B cell (primary cell): Measurements from ENCODE around the gene KIF26B. TPM values are rescaled to one million over a fixed set of nuclear protein-coding genes. Genes with fewer than 3 reads are reported as not detected.

ENCODE experiments used
- ATAC-seq: fragments of 200-7000 bp; cut with Tn5 transposase; one replicate; pipeline ENCODE4 v1.10.0; 2021; ENCODE audit warnings: low read depth, mild to moderate bottlenecking, moderate number of reproducible peaks, moderate library complexity
- CTCF ChIA-PET: fragments of 350-600 bp; sonication (Branson Sonifier 250); formaldehyde crosslinking; loops from one replicate; lab custom pipeline; 2021; ENCODE audit warnings: antibody characterized with exemption, inconsistent platforms; lab: Charles Lee
- POLR2A ChIA-PET: fragments of 350-600 bp; sonication (Branson Sonifier 250); formaldehyde crosslinking; loops from one replicate; lab custom pipeline; 2021; ENCODE audit warnings: antibody characterized with exemption; lab: Charles Lee
- DNase-seq: peaks from one replicate; pipeline ENCODE4 v3.0.0; 2013
- H2AFZ ChIP-seq: 2 replicates; pipeline ENCODE4 v1.6.1; 2012; ENCODE audit warnings: mild to moderate bottlenecking, low read depth, low read length; ENCODE audit not compliant: insufficient read depth, poor library complexity, severe bottlenecking
- H3K27ac ChIP-seq, 2 donors: 1 replicate in 1 of 2; 2 replicates in 1 of 2; pipeline ENCODE4 v1.5.1; 2012 to 2013; ENCODE audit warnings: low read length in 2 of 2, mild to moderate bottlenecking in 2 of 2, moderate library complexity in 1 of 2
- H3K27me3 ChIP-seq, 4 experiments: fragments of 200-600 bp in 1 of 4; sonication (generic) in 1 of 4; replicated peaks in 1 of 4; 1 replicate in 2 of 4; 2 replicates in 2 of 4; pipeline versions ENCODE4 v1.6.1 to v1.7.0; 2013 to 2016; ENCODE audit warnings: low read length in 3 of 4, mild to moderate bottlenecking in 2 of 4, mixed read lengths in 1 of 4, moderate library complexity in 1 of 4; ENCODE audit not compliant: insufficient read depth in 4 of 4, control insufficient read depth in 3 of 4; ENCODE audit errors: control extremely low read depth in 1 of 4
- H3K36me3 ChIP-seq, 2 experiments: replicated peaks in 1 of 2; 1 replicate in 1 of 2; 2 replicates in 1 of 2; pipeline versions ENCODE4 v1.6.1 to v1.7.1; 2013; ENCODE audit warnings: low read length in 1 of 2; ENCODE audit not compliant: insufficient read depth in 2 of 2, control insufficient read depth in 1 of 2; ENCODE audit errors: control extremely low read depth in 1 of 2, extremely low read depth in 1 of 2
- H3K4me1 ChIP-seq, 2 donors: fragments of 200-600 bp in 1 of 2; sonication (generic) in 1 of 2; 1 replicate in 1 of 2; 2 replicates in 1 of 2; pipeline versions ENCODE4 v1.5.1 to v1.6.1; 2013 to 2017; ENCODE audit warnings: low read length in 2 of 2; ENCODE audit not compliant: control insufficient read depth in 2 of 2, insufficient read depth in 2 of 2
- H3K4me2 ChIP-seq: replicated peaks from 2 replicates; pipeline ENCODE3; 2012; ENCODE audit warnings: mild to moderate bottlenecking, low read depth, low read length; ENCODE audit not compliant: poor library complexity, severe bottlenecking
- H3K4me3 ChIP-seq, 5 experiments: fragments of 200-600 bp in 1 of 5; sonication (generic) in 1 of 5; 1 replicate in 3 of 5; 2 replicates in 2 of 5; pipeline versions ENCODE4 v1.5.1 to v1.7.0; 2011 to 2016; ENCODE audit warnings: low read length in 4 of 5, mild to moderate bottlenecking in 4 of 5, low read depth in 2 of 5, control low read depth in 1 of 5, moderate library complexity in 1 of 5; ENCODE audit not compliant: insufficient read depth in 1 of 5; ENCODE audit errors: control extremely low read depth in 1 of 5, extremely low read depth in 1 of 5
- H3K79me2 ChIP-seq: fragments of 200-600 bp; sonication (generic); one replicate; pipeline ENCODE4 v1.6.0; 2016; ENCODE audit warnings: low read length; ENCODE audit not compliant: control insufficient read depth, insufficient read depth
- H3K9ac ChIP-seq: fragments of 200-600 bp; sonication (generic); 2 replicates; pipeline ENCODE4 v1.6.1; 2017; ENCODE audit warnings: mild to moderate bottlenecking, low read length, moderate library complexity
- H3K9me3 ChIP-seq, 3 donors: one replicate each; pipeline versions ENCODE4 v1.6.1 to v1.7.1; 2013; ENCODE audit warnings: low read length in 2 of 3; ENCODE audit not compliant: control insufficient read depth in 2 of 3, insufficient read depth in 1 of 3; ENCODE audit errors: control extremely low read depth in 1 of 3
- H4K20me1 ChIP-seq: 2 replicates; pipeline ENCODE4 v1.6.0; 2012; ENCODE audit warnings: mild to moderate bottlenecking, low read length; ENCODE audit not compliant: insufficient read depth, control insufficient read depth, poor library complexity, severe bottlenecking
- H3K27ac Mint-ChIP-seq: one replicate; pipeline ENCODE4 v1.8.0; 2021; ENCODE audit warnings: mixed read lengths
- H3K27me3 Mint-ChIP-seq: one replicate; pipeline ENCODE4 v1.8.0; 2021; ENCODE audit warnings: mixed read lengths
- H3K4me1 Mint-ChIP-seq: one replicate; pipeline ENCODE4 v1.8.0; 2021; ENCODE audit warnings: mixed read lengths
- H3K4me3 Mint-ChIP-seq: one replicate; pipeline ENCODE4 v1.8.0; 2021; ENCODE audit warnings: mixed read lengths
- H3K9me3 Mint-ChIP-seq: one replicate; pipeline ENCODE4 v1.8.0; 2022; ENCODE audit warnings: mixed read lengths; ENCODE audit not compliant: insufficient read depth
- EZH2 ChIP-seq: IDR thresholded peaks from 2 replicates; pipeline ENCODE4 v1.6.1; 2012; ENCODE audit warnings: borderline replicate concordance, low read depth, mild to moderate bottlenecking, moderate library complexity, low read length; ENCODE audit not compliant: insufficient read depth, poor library complexity, severe bottlenecking
- WGBS: methylation state at CpG from one replicate; pipeline ENCODE4 v1.1.5; 2013; ENCODE audit warnings: missing lambda C conversion rate; ENCODE audit not compliant: insufficient coverage; 5-methylcytosine and 5-hydroxymethylcytosine counted together
- intact Hi-C: fragments of 100-400 bp; cut with micrococcal nuclease; formaldehyde crosslinking; loops from one replicate; pipeline ENCODE4 v1.10.0; 2022
- polyA plus RNA-seq: library from polyadenylated mRNA; depleted of rRNA; stranded (reverse); fragments of >200 nt; gene quantifications from 2 replicates; pipeline ENCODE4 v1.2.3, GENCODE V29; 2012
- total RNA-seq, 2 donors: library from RNA; stranded (reverse); fragments of 120-200 nt in 1 of 2; gene quantifications; 1 replicate in 1 of 2; 2 replicates in 1 of 2; pipeline versions ENCODE4 v1.2.3 to v1.2.4, GENCODE V29; 2013 to 2022
- TF ChIP-seq, protein P1 (sequence below): fragments of 200-600 bp; IDR thresholded peaks from one replicate; pipeline ENCODE4 v1.8.0; 2022; ENCODE audit warnings: antibody characterized with exemption, mild to moderate bottlenecking

The KIF26B gene
- total and polyA plus RNA-seq, 2 donors (not counting 1 experiment from before 2014, with no cell fraction given): 0.62 TPM; not detected in 1

DNA sequence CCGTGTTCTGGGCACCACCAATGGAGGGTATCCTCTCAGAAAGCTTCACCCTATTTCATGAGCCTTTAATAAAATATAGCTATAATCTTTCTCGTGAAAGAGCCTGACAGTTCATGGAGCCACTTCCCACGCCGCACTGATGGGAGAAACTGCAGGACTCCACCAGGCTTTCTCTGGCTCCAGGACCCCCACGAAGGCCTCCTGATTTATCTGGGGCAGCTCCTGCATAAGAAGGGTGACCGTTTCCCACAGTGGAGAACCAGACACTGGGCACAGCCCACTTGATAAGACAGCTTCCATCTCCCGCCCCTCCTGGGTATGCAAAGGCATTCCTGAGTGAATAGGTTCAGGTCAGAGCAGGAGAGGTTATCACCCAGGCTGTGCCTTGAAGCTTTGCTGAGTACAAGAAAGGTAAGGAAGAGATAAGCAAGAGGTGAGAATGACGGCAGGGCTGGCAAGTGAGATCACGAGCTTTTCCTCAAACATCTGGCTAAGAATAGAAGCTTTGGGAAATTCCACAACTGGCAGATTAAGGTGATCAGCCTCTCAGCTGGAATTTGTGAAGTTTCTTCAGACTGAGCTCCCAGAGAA is 499.8 kb downstream of the KIF26B start:
- DNase-seq (no peak), ATAC-seq (no peak)
- H3K27me3 Mint-ChIP-seq: peaks cover 3% of the 10 kb centered on the region
- H3K9ac ChIP-seq: no peak overlapping the region
- no peak overlapping the region for H3K4me3 ChIP-seq
- H3K79me2 ChIP-seq: no peaks in the 10 kb centered on the region
- H3K9me3 ChIP-seq: peaks cover 0 to 2% (median 0%) of the 10 kb centered on the region in 3 donors
- no peak overlapping the region for H3K27ac Mint-ChIP-seq
- no peak overlapping the region for H3K4me3 Mint-ChIP-seq
- no peaks in the 10 kb centered on the region for H3K4me1 Mint-ChIP-seq
- H4K20me1 ChIP-seq: no peaks in the 10 kb centered on the region
- no peak overlapping the region for H3K27ac ChIP-seq
- H3K36me3 ChIP-seq: no peaks in the 10 kb centered on the region
- no peaks in the 10 kb centered on the region for H3K9me3 Mint-ChIP-seq
- no peaks in the 10 kb centered on the region for H3K4me1 ChIP-seq
- 96% methylated on average over 8 of the region's 9 CpGs for WGBS
- no peaks in the 10 kb centered on the region for H3K27me3 ChIP-seq
- ChIA-PET CTCF (interaction anchor here (0.5 kb wide), 1 partner anchor 1048 kb away, joined by 5 read pairs; no protein-coding TSS in a partner anchor), POLR2A (no interaction called here)
- no peak for TF ChIP-seq EZH2
- TF ChIP-seq, protein P1, sequence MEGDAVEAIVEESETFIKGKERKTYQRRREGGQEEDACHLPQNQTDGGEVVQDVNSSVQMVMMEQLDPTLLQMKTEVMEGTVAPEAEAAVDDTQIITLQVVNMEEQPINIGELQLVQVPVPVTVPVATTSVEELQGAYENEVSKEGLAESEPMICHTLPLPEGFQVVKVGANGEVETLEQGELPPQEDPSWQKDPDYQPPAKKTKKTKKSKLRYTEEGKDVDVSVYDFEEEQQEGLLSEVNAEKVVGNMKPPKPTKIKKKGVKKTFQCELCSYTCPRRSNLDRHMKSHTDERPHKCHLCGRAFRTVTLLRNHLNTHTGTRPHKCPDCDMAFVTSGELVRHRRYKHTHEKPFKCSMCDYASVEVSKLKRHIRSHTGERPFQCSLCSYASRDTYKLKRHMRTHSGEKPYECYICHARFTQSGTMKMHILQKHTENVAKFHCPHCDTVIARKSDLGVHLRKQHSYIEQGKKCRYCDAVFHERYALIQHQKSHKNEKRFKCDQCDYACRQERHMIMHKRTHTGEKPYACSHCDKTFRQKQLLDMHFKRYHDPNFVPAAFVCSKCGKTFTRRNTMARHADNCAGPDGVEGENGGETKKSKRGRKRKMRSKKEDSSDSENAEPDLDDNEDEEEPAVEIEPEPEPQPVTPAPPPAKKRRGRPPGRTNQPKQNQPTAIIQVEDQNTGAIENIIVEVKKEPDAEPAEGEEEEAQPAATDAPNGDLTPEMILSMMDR: no peak
- H3K4me2 ChIP-seq: no peak overlapping the region
- intact Hi-C loops: no loop called here
- no peak overlapping the region for H2AFZ ChIP-seq

DNA sequence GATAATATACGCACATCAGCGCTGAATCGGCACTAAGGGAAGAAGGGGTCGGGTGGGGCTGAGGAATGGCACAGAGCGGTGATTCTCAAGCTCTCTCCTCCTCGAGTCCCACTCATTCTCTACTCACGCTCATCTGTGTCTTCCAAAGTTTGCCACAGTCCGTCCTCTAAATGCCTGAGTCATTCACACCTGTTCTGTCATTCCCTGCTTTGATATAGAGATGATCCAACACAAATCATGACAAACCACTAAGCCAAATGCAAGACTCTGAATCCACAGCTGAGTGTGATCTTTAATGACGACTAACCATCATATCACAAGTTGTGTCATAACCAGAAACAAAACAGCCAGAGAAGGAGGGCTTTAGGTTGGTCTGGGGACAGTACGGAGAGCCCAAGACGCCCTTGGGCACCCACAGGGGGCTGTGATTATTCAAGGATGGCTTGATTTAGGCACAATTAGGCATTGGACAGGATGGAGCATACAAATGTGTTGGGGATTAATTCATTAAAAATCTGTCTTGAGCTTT is 501.5 kb downstream of the KIF26B start:
- Histone ChIP-seq H2AFZ (no peak overlapping the region), H3K27ac (no peak overlapping the region), H3K4me2 (no peak overlapping the region), H3K27me3 (no peaks in the 10 kb centered on the region), H3K79me2 (no peaks in the 10 kb centered on the region), H3K36me3 (no peaks in the 10 kb centered on the region), H3K4me3 (no peak overlapping the region), H3K9ac (no peak overlapping the region), H3K9me3 (peaks cover 0 to under 1% (median 0%) of the 10 kb centered on the region in 3 donors), H3K4me1 (no peaks in the 10 kb centered on the region), H4K20me1 (no peaks in the 10 kb centered on the region)
- POLR2A ChIA-PET: no interaction called here
- TF ChIP-seq, protein P1: no peak
- TF ChIP-seq EZH2: no peak
- Mint-ChIP-seq H3K4me3 (no peak overlapping the region), H3K27me3 (no peaks in the 10 kb centered on the region), H3K9me3 (no peaks in the 10 kb centered on the region), H3K27ac (no peak overlapping the region), H3K4me1 (no peaks in the 10 kb centered on the region)
- CTCF ChIA-PET: no interaction called here
- ATAC-seq (no peak), DNase-seq (no peak)
- intact Hi-C loops: no loop called here
- 93% methylated on average over 10 of the region's 11 CpGs for WGBS
